SK-N-SH treated with all-trans-retinoic acid at 6 μM for 48 hours (cell line): Measurements from ENCODE around the gene NUMB.

Experiments used
- ATAC-seq: fragments of 200-7000 bp; cut with Tn5 transposase; 3 replicates; pipeline ENCODE4 v1.9.1; 2020; ENCODE audit warnings: mild to moderate bottlenecking, moderate library complexity
- CREB5 ChIP-seq: fragments of 250-450 bp; sonication (Bioruptor Pico); IDR thresholded peaks from 2 replicates; pipeline ENCODE4 v1.5.1; 2020; ENCODE audit warnings: low read depth, mild to moderate bottlenecking, moderate library complexity
- CSDC2 ChIP-seq: fragments of 250-450 bp; sonication (Bioruptor Pico); IDR thresholded peaks from 2 replicates; pipeline ENCODE4 v1.5.0; 2020; ENCODE audit warnings: mild to moderate bottlenecking, moderate library complexity
- CSRNP3 ChIP-seq: fragments of 250-450 bp; sonication (Bioruptor Pico); IDR thresholded peaks from 2 replicates; pipeline ENCODE4 v1.5.1; 2021; ENCODE audit warnings: mild to moderate bottlenecking, moderate library complexity
- GLIS3 ChIP-seq: fragments of 250-450 bp; sonication (Bioruptor Pico); IDR thresholded peaks from 2 replicates; pipeline ENCODE4 v1.5.0; 2020; ENCODE audit warnings: mild to moderate bottlenecking, moderate library complexity
- OSR1 ChIP-seq: fragments of 250-450 bp; sonication (Bioruptor Pico); IDR thresholded peaks from 2 replicates; pipeline ENCODE4 v1.8.0; 2022; ENCODE audit warnings: moderate library complexity, mild to moderate bottlenecking, inconsistent platforms
- POU6F1 ChIP-seq: fragments of 250-450 bp; sonication (Bioruptor Pico); IDR thresholded peaks from 2 replicates; pipeline ENCODE4 v1.8.0; 2021; ENCODE audit warnings: low read depth, mild to moderate bottlenecking, moderate library complexity, borderline replicate concordance
- PPARA ChIP-seq: fragments of 250-450 bp; sonication (Bioruptor Pico); IDR thresholded peaks from 2 replicates; pipeline ENCODE4 v1.5.0; 2020; ENCODE audit warnings: mild to moderate bottlenecking, borderline replicate concordance
- RARB ChIP-seq: fragments of 250-450 bp; sonication (Bioruptor Pico); IDR thresholded peaks from 2 replicates; pipeline ENCODE4 v1.8.0; 2021; ENCODE audit warnings: mild to moderate bottlenecking, moderate library complexity
- SNAI2 ChIP-seq: fragments of 250-450 bp; sonication (Bioruptor Pico); IDR thresholded peaks from 2 replicates; pipeline ENCODE4 v1.5.0; 2020; ENCODE audit warnings: mild to moderate bottlenecking, moderate library complexity
- TOX ChIP-seq: fragments of 250-450 bp; sonication (Bioruptor Pico); IDR thresholded peaks from 2 replicates; pipeline ENCODE4 v1.8.0; 2021; ENCODE audit warnings: mild to moderate bottlenecking, moderate library complexity, borderline replicate concordance
- TSHZ2 ChIP-seq: fragments of 250-450 bp; sonication (Bioruptor Pico); IDR thresholded peaks from 2 replicates; pipeline ENCODE4 v1.5.0; 2020; ENCODE audit warnings: mild to moderate bottlenecking, moderate library complexity
- ZC3H10 ChIP-seq: fragments of 250-450 bp; sonication (Bioruptor Pico); IDR thresholded peaks from 2 replicates; pipeline ENCODE4 v1.5.1; 2021; ENCODE audit warnings: mild to moderate bottlenecking, moderate library complexity
- ZFP30 ChIP-seq: fragments of 450-650 bp; formaldehyde crosslinking; IDR thresholded peaks from 2 replicates; pipeline ENCODE4 v1.5.0; 2022; ENCODE audit warnings: mild to moderate bottlenecking, moderate library complexity
- ZNF565 ChIP-seq: fragments of 450-650 bp; formaldehyde crosslinking; conservative IDR thresholded peaks from 2 replicates; pipeline ENCODE4 v1.5.0; 2020; ENCODE audit warnings: low read depth, mild to moderate bottlenecking, moderate library complexity
- ZNF70 ChIP-seq: fragments of 450-650 bp; formaldehyde crosslinking; IDR thresholded peaks from 2 replicates; pipeline ENCODE4 v1.5.0; 2020; ENCODE audit warnings: mild to moderate bottlenecking, moderate library complexity
- ZNF8 ChIP-seq: fragments of 450-650 bp; formaldehyde crosslinking; IDR thresholded peaks from 2 replicates; pipeline ENCODE4 v1.5.0; 2020; ENCODE audit warnings: mild to moderate bottlenecking, moderate library complexity

The NUMB gene

GRCh38 chr14:73273799-73274198, 184.5 kb downstream of the NUMB start:
- ATAC-seq: no peak
- TF ChIP-seq RARB (CRISPR knock-in tag) (no peak), TSHZ2 (CRISPR knock-in tag) (no peak)

- ATAC-seq: no peak
- TF ChIP-seq OSR1 (CRISPR knock-in tag) (no peak), ZNF565 (CRISPR knock-in tag) (no peak), SNAI2 (CRISPR knock-in tag) (no peak), TOX (CRISPR knock-in tag) (no peak), ZNF8 (CRISPR knock-in tag) (no peak), ZFP30 (CRISPR knock-in tag) (no peak), ZC3H10 (CRISPR knock-in tag) (no peak)
Measured at GRCh38 chr14:73272393-73272792, 186.0 kb downstream of the NUMB start.

- TF ChIP-seq POU6F1 (CRISPR knock-in tag) (no peak), CSDC2 (no peak)
- no peak for ATAC-seq
Measured at GRCh38 chr14:73269729-73270531, 188.4 kb downstream of the NUMB start.

- TF ChIP-seq ZFP30 (CRISPR knock-in tag) (no peak), ZNF8 (CRISPR knock-in tag) (no peak), SNAI2 (CRISPR knock-in tag) (no peak), PPARA (no peak), GLIS3 (CRISPR knock-in tag) (no peak)
- ATAC-seq: no peak
Measured at GRCh38 chr14:73267474-73267873, 190.9 kb downstream of the NUMB start.

GRCh38 chr14:73266317-73266716, 192.0 kb downstream of the NUMB start:
- no peak for ATAC-seq
- TF ChIP-seq PPARA (no peak), RARB (CRISPR knock-in tag) (no peak), ZC3H10 (CRISPR knock-in tag) (no peak), CREB5 (CRISPR knock-in tag) (no peak), GLIS3 (CRISPR knock-in tag) (no peak), CSRNP3 (CRISPR knock-in tag) (no peak), SNAI2 (CRISPR knock-in tag) (no peak), ZNF8 (CRISPR knock-in tag) (no peak)

GRCh38 chr14:73265721-73266046, 192.7 kb downstream of the NUMB start:
- ATAC-seq: no peak
- TF ChIP-seq ZNF70 (CRISPR knock-in tag): no peak
- no peak for TF ChIP-seq TOX (CRISPR knock-in tag)
- no peak for TF ChIP-seq ZC3H10 (CRISPR knock-in tag)
